GM12801 (cell line): ENCODE measurements around the gene TBPL2.

ENCODE experiments used
- CTCF ChIP-seq: IDR thresholded peaks from one replicate; pipeline ENCODE4 v1.5.1; 2011; ENCODE audit warnings: control low read depth; ENCODE audit not compliant: insufficient read length; ENCODE audit errors: extremely low read depth

TBPL2 gene

GRCh38 chr14:55426891-55427290 lies 13.5 kb downstream of the TBPL2 start:
- TF ChIP-seq CTCF, result no peak

GRCh38 chr14:55425091-55425490 lies 15.3 kb downstream of the TBPL2 start:
- TF ChIP-seq CTCF, result no peak

- TF ChIP-seq CTCF, result no peak
These were observed 16.4 kb downstream of the TBPL2 start for GRCh38 chr14:55423969-55424368.

GRCh38 chr14:55419663-55420062 lies 20.8 kb downstream of the TBPL2 start:
- no peak for TF ChIP-seq CTCF

GRCh38 chr14:55418411-55418810 lies 22.0 kb downstream of the TBPL2 start:
- no peak for TF ChIP-seq CTCF

- TF ChIP-seq CTCF, result no peak
These were observed 22.5 kb downstream of the TBPL2 start for GRCh38 chr14:55417955-55418354.

- TF ChIP-seq CTCF, result no peak
These were observed 23.6 kb downstream of the TBPL2 start for GRCh38 chr14:55416866-55417265.

- TF ChIP-seq CTCF, result no peak
These were observed 25.9 kb downstream of the TBPL2 start for GRCh38 chr14:55414551-55414950.
